ENCODE results near the gene ACIN1.

ACIN1 gene

DNA sequence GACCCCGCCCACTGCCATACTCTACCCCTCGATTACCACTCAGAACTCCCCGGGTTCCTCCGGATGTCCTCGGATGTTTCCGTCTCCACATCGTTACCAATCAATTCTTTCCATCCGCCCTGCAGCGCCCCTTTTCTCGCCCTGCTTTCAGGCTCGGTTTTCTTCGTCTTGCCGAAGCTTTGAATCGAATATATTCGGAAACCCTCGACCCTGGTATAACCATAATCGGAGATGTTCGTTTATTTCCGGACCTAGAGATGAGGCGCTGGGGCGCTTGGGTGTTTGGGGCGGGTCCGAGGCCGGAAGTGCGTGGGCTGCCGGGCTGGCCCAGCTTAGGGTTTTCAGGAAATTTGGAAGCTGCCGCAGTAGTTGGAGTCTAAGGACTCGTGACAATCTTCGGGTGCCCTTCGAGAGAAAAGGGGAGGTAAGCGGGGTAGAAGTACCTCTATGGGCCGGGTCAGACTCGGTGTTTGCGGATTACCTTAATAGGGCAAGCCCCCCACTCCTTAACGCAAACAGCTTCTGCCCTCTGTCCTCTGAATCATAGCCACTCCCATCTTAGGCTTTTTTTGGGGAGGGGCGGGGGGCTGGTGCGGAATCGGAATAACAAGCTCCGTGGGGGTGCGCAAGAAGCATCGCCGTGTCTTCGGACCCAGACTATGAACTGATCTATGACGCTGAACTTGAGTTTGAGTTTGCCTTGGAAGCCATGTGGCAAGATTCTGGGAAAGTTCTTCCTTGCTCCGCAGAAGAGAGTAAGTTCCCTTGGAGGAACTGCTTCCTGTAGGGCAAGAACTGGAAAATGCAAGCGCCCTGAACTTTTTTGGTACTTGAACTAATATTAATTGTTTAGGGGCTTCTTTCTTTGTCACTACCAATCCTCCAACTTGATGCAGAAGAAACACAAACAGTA, 516 bp upstream of the ACIN1 start, which contains the start of gene C14orf119:
C14orf119 (plus strand) TSS at position 310 of the 913 bp plus-strand sequence. CDS start 2,154 bp downstream, outside the sequence.
- Histone ChIP-seq H3K79me1 (ENCODE audit: low read length) (peaks cover 14% of the 10 kb centered on the region), H3K4me3 (ENCODE audit: low read length) (peak within 1 kb of the TSS; percentile 99), H2BK5ac (ENCODE audit: low read length) (peak within 1 kb of the TSS; percentile 95), H3K36me3 (ENCODE audit: control insufficient read depth, insufficient read depth, low read length) (peaks cover 1% of the 10 kb centered on the region), H3K27ac (ENCODE audit: low read depth, low read length) (peak within 1 kb of the TSS; percentile 94), H4K8ac (ENCODE audit: low read depth, low read length) (peak within 1 kb of the TSS; percentile 82), H2BK120ac (ENCODE audit: low read depth, low read length) (no peak within 1 kb of the TSS), H3K56ac (ENCODE audit: low read length) (peak within 1 kb of the TSS; percentile 100), H4K5ac (ENCODE audit: low read length) (peak within 1 kb of the TSS; percentile 56), H3K9ac (ENCODE audit: low read length) (peak within 1 kb of the TSS; percentile 99), H3K4me2 (ENCODE audit: low read length) (peak within 1 kb of the TSS; percentile 75), H3K4ac (ENCODE audit: low read depth, low read length) (peak within 1 kb of the TSS; percentile 97), H3K79me2 (ENCODE audit: control insufficient read depth, insufficient read depth, low read length) (peaks cover 49% of the 10 kb centered on the region), H3K4me1 (ENCODE audit: control insufficient read depth, low read depth, low read length) (peaks cover 9% of the 10 kb centered on the region), H3K18ac (ENCODE audit: low read length) (peak within 1 kb of the TSS; percentile 97), H3K23ac (ENCODE audit: low read length) (no peak within 1 kb of the TSS), H2BK15ac (replicated peaks; ENCODE audit: low read depth) (no peak within 1 kb of the TSS), H3K27me3 (ENCODE audit: insufficient read depth, low read length, poor library complexity) (no peaks in the 10 kb centered on the region), H2AK5ac (ENCODE audit: low read length) (no peak within 1 kb of the TSS)
- peak; percentile 100 for DNase-seq
- WGBS (ENCODE audit: extremely low coverage, insufficient coverage, low lambda C conversion rate) = no CpG with 5 or more reads among the region's 46 CpGs

DNA sequence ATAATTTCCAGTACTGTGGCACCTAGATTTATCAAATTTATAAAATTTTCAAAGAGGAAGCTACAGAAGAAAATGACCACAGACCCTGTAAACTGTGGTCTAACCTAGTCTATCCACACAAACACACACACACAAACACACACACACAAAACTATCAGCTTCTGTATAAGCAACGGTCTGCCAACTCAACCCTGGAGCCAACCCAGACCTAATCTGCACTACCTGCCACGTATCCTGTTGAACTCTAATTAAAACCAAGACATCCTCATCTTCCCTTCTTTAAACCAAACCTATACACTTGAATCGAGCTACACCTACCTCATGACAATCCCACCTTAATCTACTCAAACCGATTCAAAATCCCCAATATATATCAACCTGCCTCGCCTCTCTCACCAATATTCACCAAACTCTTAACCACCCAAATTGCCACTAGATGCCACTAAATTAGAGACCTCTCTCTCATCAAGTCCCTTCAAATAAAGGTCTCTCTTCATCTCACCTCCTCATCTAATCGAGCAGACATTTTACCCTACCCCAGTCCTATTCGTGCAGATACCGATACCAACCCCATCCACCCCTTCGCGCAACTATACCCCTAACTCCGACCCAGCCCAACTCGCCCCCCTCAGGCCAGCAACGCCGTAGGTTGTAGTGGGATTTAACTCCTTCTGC, 808 bp downstream of the ACIN1 start:
- H3K27ac ChIP-seq (ENCODE audit: low read depth, low read length) = peak overlapping the region; percentile 94

GRCh38 chr14:23093526-23093925, 1.4 kb downstream of the ACIN1 start:
- no peak for DNase-seq

More for the DNA sequence above, 808 bp downstream of the ACIN1 start:
- H3K4me1 ChIP-seq (ENCODE audit: control insufficient read depth, low read depth, low read length) = peaks cover 9% of the 10 kb centered on the region
- H2BK15ac ChIP-seq (replicated peaks; ENCODE audit: low read depth) = no peak overlapping the region
- H3K23ac ChIP-seq (ENCODE audit: low read length) = no peak overlapping the region
- no peak overlapping the region for H2AK5ac ChIP-seq (ENCODE audit: low read length)
- H4K5ac ChIP-seq (ENCODE audit: low read length) = no peak overlapping the region
- peak overlapping the region; percentile 100 for H3K56ac ChIP-seq (ENCODE audit: low read length)
- H3K79me2 ChIP-seq (ENCODE audit: control insufficient read depth, insufficient read depth, low read length) = peaks cover 53% of the 10 kb centered on the region
- 100% methylated on average over 3 of the region's 14 CpGs for WGBS (ENCODE audit: extremely low coverage, insufficient coverage, low lambda C conversion rate)
- peaks cover 11% of the 10 kb centered on the region for H3K36me3 ChIP-seq (ENCODE audit: control insufficient read depth, insufficient read depth, low read length)
- peak overlapping the region; percentile 75 for H3K4me2 ChIP-seq (ENCODE audit: low read length)
- H3K4me3 ChIP-seq (ENCODE audit: low read length) = peak overlapping the region; percentile 94
- H2BK120ac ChIP-seq (ENCODE audit: low read depth, low read length) = no peak overlapping the region
- H2BK5ac ChIP-seq (ENCODE audit: low read length) = no peak overlapping the region
- peaks cover 16% of the 10 kb centered on the region for H3K79me1 ChIP-seq (ENCODE audit: low read length)
- H4K8ac ChIP-seq (ENCODE audit: low read depth, low read length) = no peak overlapping the region
- H3K4ac ChIP-seq (ENCODE audit: low read depth, low read length) = no peak overlapping the region
- peak overlapping the region; percentile 99 for H3K9ac ChIP-seq (ENCODE audit: low read length)
- no peak overlapping the region for H3K18ac ChIP-seq (ENCODE audit: low read length)
- DNase-seq = peak; percentile 19
- H3K27me3 ChIP-seq (ENCODE audit: insufficient read depth, low read length, poor library complexity) = no peaks in the 10 kb centered on the region

GRCh38 chr14:23093104-23093503, 1.8 kb downstream of the ACIN1 start:
- Histone ChIP-seq H3K79me2 (ENCODE audit: control insufficient read depth, insufficient read depth, low read length) (peaks cover 51% of the 10 kb centered on the region), H3K4me1 (ENCODE audit: control insufficient read depth, low read depth, low read length) (peaks cover 9% of the 10 kb centered on the region), H3K4me3 (ENCODE audit: low read length) (no peak overlapping the region), H2BK5ac (ENCODE audit: low read length) (no peak overlapping the region), H3K56ac (ENCODE audit: low read length) (peak overlapping the region; percentile 19), H3K27ac (ENCODE audit: low read depth, low read length) (no peak overlapping the region), H3K23ac (ENCODE audit: low read length) (no peak overlapping the region), H3K4me2 (ENCODE audit: low read length) (no peak overlapping the region), H3K27me3 (ENCODE audit: insufficient read depth, low read length, poor library complexity) (no peaks in the 10 kb centered on the region), H2AK5ac (ENCODE audit: low read length) (no peak overlapping the region), H3K79me1 (ENCODE audit: low read length) (peaks cover 14% of the 10 kb centered on the region), H3K9ac (ENCODE audit: low read length) (peak overlapping the region; percentile 99), H3K36me3 (ENCODE audit: control insufficient read depth, insufficient read depth, low read length) (peaks cover 11% of the 10 kb centered on the region), H4K5ac (ENCODE audit: low read length) (no peak overlapping the region), H3K18ac (ENCODE audit: low read length) (no peak overlapping the region), H2BK120ac (ENCODE audit: low read depth, low read length) (no peak overlapping the region), H4K8ac (ENCODE audit: low read depth, low read length) (no peak overlapping the region), H2BK15ac (replicated peaks; ENCODE audit: low read depth) (no peak overlapping the region), H3K4ac (ENCODE audit: low read depth, low read length) (no peak overlapping the region)
- no CpG with 5 or more reads among the region's 2 CpGs for WGBS (ENCODE audit: extremely low coverage, insufficient coverage, low lambda C conversion rate)
- DNase-seq = no peak

More at GRCh38 chr14:23093526-23093925, 1.4 kb downstream of the ACIN1 start:
- no peak overlapping the region for H3K27ac ChIP-seq (ENCODE audit: low read depth, low read length)
- peaks cover 53% of the 10 kb centered on the region for H3K79me2 ChIP-seq (ENCODE audit: control insufficient read depth, insufficient read depth, low read length)
- H4K8ac ChIP-seq (ENCODE audit: low read depth, low read length) = no peak overlapping the region
- no peaks in the 10 kb centered on the region for H3K27me3 ChIP-seq (ENCODE audit: insufficient read depth, low read length, poor library complexity)
- H2BK120ac ChIP-seq (ENCODE audit: low read depth, low read length) = no peak overlapping the region
- peak overlapping the region; percentile 75 for H3K4me2 ChIP-seq (ENCODE audit: low read length)
- H3K9ac ChIP-seq (ENCODE audit: low read length) = peak overlapping the region; percentile 99
- no peak overlapping the region for H2BK5ac ChIP-seq (ENCODE audit: low read length)
- H2AK5ac ChIP-seq (ENCODE audit: low read length) = no peak overlapping the region
- H3K18ac ChIP-seq (ENCODE audit: low read length) = no peak overlapping the region
- H3K4me1 ChIP-seq (ENCODE audit: control insufficient read depth, low read depth, low read length) = peaks cover 9% of the 10 kb centered on the region
- H3K23ac ChIP-seq (ENCODE audit: low read length) = no peak overlapping the region
- H3K4ac ChIP-seq (ENCODE audit: low read depth, low read length) = no peak overlapping the region
- H4K5ac ChIP-seq (ENCODE audit: low read length) = no peak overlapping the region
- peak overlapping the region; percentile 94 for H3K4me3 ChIP-seq (ENCODE audit: low read length)
- peaks cover 11% of the 10 kb centered on the region for H3K36me3 ChIP-seq (ENCODE audit: control insufficient read depth, insufficient read depth, low read length)
- H2BK15ac ChIP-seq (replicated peaks; ENCODE audit: low read depth) = no peak overlapping the region
- peak overlapping the region; percentile 100 for H3K56ac ChIP-seq (ENCODE audit: low read length)
- no CpG with 5 or more reads among the region's 2 CpGs for WGBS (ENCODE audit: extremely low coverage, insufficient coverage, low lambda C conversion rate)
- peaks cover 16% of the 10 kb centered on the region for H3K79me1 ChIP-seq (ENCODE audit: low read length)

DNA sequence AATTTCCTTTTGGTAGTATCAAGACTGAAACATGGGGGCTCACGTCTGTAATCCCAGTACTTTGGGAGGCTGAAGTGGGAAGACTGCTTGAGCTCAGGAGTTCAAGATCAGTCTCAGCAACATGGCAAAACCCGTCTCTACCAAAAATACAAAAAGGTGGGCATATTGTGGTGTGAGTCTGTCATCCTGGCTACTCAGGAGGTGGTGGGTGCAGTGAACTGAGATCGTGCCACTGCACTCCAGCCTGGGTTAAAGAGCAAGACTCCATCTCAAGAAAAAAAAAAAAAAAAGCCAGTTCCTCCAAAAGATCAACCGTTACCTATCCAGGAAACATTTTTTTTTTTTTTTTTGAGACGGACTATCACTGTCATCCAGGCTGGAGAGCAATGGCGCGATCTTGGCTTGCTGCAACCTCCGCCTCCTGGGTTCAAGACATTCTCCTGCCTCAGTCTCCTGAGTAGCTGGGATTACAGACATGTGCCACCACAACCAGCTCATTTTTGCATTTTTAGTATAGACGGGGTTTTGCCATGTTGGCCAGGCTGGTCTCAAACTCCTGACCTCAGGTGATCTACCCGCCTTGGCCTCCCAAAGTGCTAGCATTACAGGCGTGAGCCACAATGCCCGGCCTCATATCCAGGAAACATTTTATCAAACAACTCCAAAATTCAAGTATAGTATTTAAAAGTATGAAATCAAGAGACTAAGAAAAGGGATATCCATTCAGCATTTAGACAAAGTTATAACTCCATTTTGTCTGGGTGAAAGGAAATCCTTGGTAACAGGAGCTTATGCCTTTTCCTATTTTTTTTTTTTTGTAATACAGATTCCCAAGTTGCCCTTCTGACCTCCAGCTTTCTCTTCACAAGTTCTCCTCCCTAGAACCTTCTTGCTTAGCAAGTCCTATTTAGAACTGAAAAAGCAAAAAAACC, 3.4 kb downstream of the ACIN1 start:
- Histone ChIP-seq H3K79me2 (ENCODE audit: control insufficient read depth, insufficient read depth, low read length) (peaks cover 38% of the 10 kb centered on the region), H3K4me1 (ENCODE audit: control insufficient read depth, low read depth, low read length) (peaks cover 9% of the 10 kb centered on the region), H2BK120ac (ENCODE audit: low read depth, low read length) (no peak overlapping the region), H4K8ac (ENCODE audit: low read depth, low read length) (no peak overlapping the region), H3K4ac (ENCODE audit: low read depth, low read length) (no peak overlapping the region), H3K27ac (ENCODE audit: low read depth, low read length) (no peak overlapping the region), H3K27me3 (ENCODE audit: insufficient read depth, low read length, poor library complexity) (no peaks in the 10 kb centered on the region), H2AK5ac (ENCODE audit: low read length) (no peak overlapping the region), H2BK5ac (ENCODE audit: low read length) (no peak overlapping the region), H3K18ac (ENCODE audit: low read length) (no peak overlapping the region), H4K5ac (ENCODE audit: low read length) (no peak overlapping the region), H3K23ac (ENCODE audit: low read length) (no peak overlapping the region), H3K4me3 (ENCODE audit: low read length) (no peak overlapping the region), H3K36me3 (ENCODE audit: control insufficient read depth, insufficient read depth, low read length) (peaks cover 12% of the 10 kb centered on the region), H3K56ac (ENCODE audit: low read length) (no peak overlapping the region), H3K9ac (ENCODE audit: low read length) (no peak overlapping the region), H3K4me2 (ENCODE audit: low read length) (no peak overlapping the region), H2BK15ac (replicated peaks; ENCODE audit: low read depth) (no peak overlapping the region), H3K79me1 (ENCODE audit: low read length) (peaks cover 8% of the 10 kb centered on the region)
- WGBS (ENCODE audit: extremely low coverage, insufficient coverage, low lambda C conversion rate) = no CpG with 5 or more reads among the region's 12 CpGs
- no peak for DNase-seq

Data from mesendoderm (in vitro differentiated cells).